HepG2 (cell line): ENCODE results near the gene FAM219A. TPM values are rescaled to one million over a fixed set of nuclear protein-coding genes. Genes with fewer than 3 reads are reported as not detected.

ENCODE experiments used
- ARID2 ChIP-seq: sonication (generic); formaldehyde crosslinking; IDR thresholded peaks from 2 replicates; pipeline ENCODE4 v1.8.1; 2022; ENCODE audit warnings: mild to moderate bottlenecking, missing genetic modification reagents, borderline replicate concordance
- ARNT ChIP-seq: fragments of 450-650 bp; IDR thresholded peaks from 2 replicates; pipeline ENCODE4 v1.6.1; 2017
- BCL3 ChIP-seq: sonication (generic); formaldehyde crosslinking; IDR thresholded peaks from 2 replicates; pipeline ENCODE4 v1.5.1; 2020; ENCODE audit warnings: mild to moderate bottlenecking, missing genetic modification reagents, moderate library complexity
- FUBP1 ChIP-seq: sonication (generic); formaldehyde crosslinking; IDR thresholded peaks from 2 replicates; pipeline ENCODE4 v1.5.1; 2020; ENCODE audit warnings: missing genetic modification reagents, mild to moderate bottlenecking, borderline replicate concordance
- IKZF4 ChIP-seq: sonication (generic); formaldehyde crosslinking; IDR thresholded peaks from 2 replicates; pipeline ENCODE4 v1.5.1; 2020; ENCODE audit warnings: borderline replicate concordance, mild to moderate bottlenecking, low read depth, missing genetic modification reagents; ENCODE audit errors: not compliant biosample characterization
- MTF1 ChIP-seq: sonication (generic); formaldehyde crosslinking; IDR thresholded peaks from 2 replicates; pipeline ENCODE4 v1.5.0; 2020; ENCODE audit warnings: missing genetic modification reagents
- NCOR1 ChIP-seq: fragments of 200-600 bp; sonication (generic); IDR thresholded peaks from 2 replicates; pipeline ENCODE4 v1.7.0; 2017; ENCODE audit warnings: antibody characterized with exemption, low read length, borderline replicate concordance
- PPARG ChIP-seq: conservative IDR thresholded peaks from 2 replicates; pipeline ENCODE4 v1.6.1; 2016; ENCODE audit warnings: missing biosample characterization, missing genetic modification reagents
- REXO4 ChIP-seq: sonication (generic); formaldehyde crosslinking; IDR thresholded peaks from 2 replicates; pipeline ENCODE4 v1.8.0; 2022; ENCODE audit warnings: missing genetic modification reagents, mild to moderate bottlenecking, borderline replicate concordance
- THAP11 ChIP-seq: IDR thresholded peaks from 2 replicates; pipeline ENCODE4 v1.6.1; 2016; ENCODE audit warnings: missing biosample characterization, missing genetic modification reagents
- ZBTB1 ChIP-seq: sonication (generic); formaldehyde crosslinking; IDR thresholded peaks from 2 replicates; pipeline ENCODE4 v1.4.0; 2020; ENCODE audit warnings: missing genetic modification reagents, borderline replicate concordance
- ZC3H4 ChIP-seq: sonication (generic); formaldehyde crosslinking; IDR thresholded peaks from 2 replicates; pipeline ENCODE4 v1.4.0; 2020; ENCODE audit warnings: missing genetic modification reagents, borderline replicate concordance
- ZNF235 ChIP-seq: sonication (generic); formaldehyde crosslinking; IDR thresholded peaks from 2 replicates; pipeline ENCODE4 v1.8.1; 2023; ENCODE audit warnings: mild to moderate bottlenecking, missing genetic modification reagents, borderline replicate concordance
- ZNF292 ChIP-seq: sonication (generic); formaldehyde crosslinking; IDR thresholded peaks from 2 replicates; pipeline ENCODE4 v1.8.1; 2022; ENCODE audit warnings: mild to moderate bottlenecking, low read depth, missing genetic modification reagents, borderline replicate concordance
- ZNF331 ChIP-seq: sonication (generic); formaldehyde crosslinking; IDR thresholded peaks from 2 replicates; pipeline ENCODE4 v1.4.0; 2020; ENCODE audit warnings: missing genetic modification reagents
- ZNF34 ChIP-seq: sonication (generic); formaldehyde crosslinking; IDR thresholded peaks from 2 replicates; pipeline ENCODE4 v1.4.0; 2020; ENCODE audit warnings: mild to moderate bottlenecking, missing genetic modification reagents, borderline replicate concordance
- ZNF460 ChIP-seq: sonication (generic); formaldehyde crosslinking; IDR thresholded peaks from 2 replicates; pipeline ENCODE4 v1.5.1; 2020; ENCODE audit warnings: missing genetic modification reagents, mild to moderate bottlenecking, borderline replicate concordance
- ZNF646 ChIP-seq: sonication (generic); formaldehyde crosslinking; IDR thresholded peaks from 2 replicates; pipeline ENCODE4 v1.9.0; 2021; ENCODE audit warnings: mild to moderate bottlenecking, missing genetic modification reagents
- ZNF703 ChIP-seq: sonication (generic); formaldehyde crosslinking; IDR thresholded peaks from 2 replicates; pipeline ENCODE4 v1.5.1; 2020; ENCODE audit warnings: missing genetic modification reagents, mild to moderate bottlenecking, moderate library complexity, borderline replicate concordance
- ZNF713 ChIP-seq: sonication (generic); formaldehyde crosslinking; IDR thresholded peaks from 2 replicates; pipeline ENCODE4 v1.4.0; 2020; ENCODE audit warnings: mild to moderate bottlenecking, missing genetic modification reagents
- ZNF720 ChIP-seq: sonication (generic); formaldehyde crosslinking; IDR thresholded peaks from 2 replicates; pipeline ENCODE4 v1.4.0; 2020; ENCODE audit warnings: missing genetic modification reagents
- polyA plus RNA-seq, 8 experiments: library from polyadenylated mRNA; depleted of rRNA in 3 of 8; stranded (reverse) in 7 of 8; unstranded in 1 of 8; fragments of >200 nt; fragmentation: Illumina TruSeq in 4 of 8; extraction: Trizol in 4 of 8; gene quantifications; 2 replicates each; pipeline versions ENCODE4 v1.2.1 to v1.2.3, GENCODE V29; 2011 to 2016; ENCODE audit warnings: low read depth in 4 of 8, missing spikeins in 1 of 8, mixed read lengths in 1 of 8; ENCODE audit not compliant: insufficient read depth in 1 of 8
- total RNA-seq, 5 experiments: library from RNA; depleted of rRNA; stranded (reverse); fragments of >200 nt; fragmentation: Illumina TruSeq; extraction: Trizol; gene quantifications; 2 replicates each; pipeline ENCODE4 v1.2.3, GENCODE V29; 2016; ENCODE audit warnings: low read depth in 1 of 5

FAM219A gene
- total and polyA plus RNA-seq, 2 of the 13 experiments (the other 11 are each of a cell fraction or from before 2014, with no cell fraction given): 3.9 to 6.4 TPM

GRCh38 chr9:34374905-34375552, 83.3 kb downstream of the FAM219A start (continued):
- TF ChIP-seq ZNF703 (CRISPR knock-in tag) (no peak), NCOR1 (peak; percentile 83; the same call in 1 of the 2 replicates), BCL3 (CRISPR knock-in tag) (0 out of 2 replicates have a peak, but pooled peaks have one; percentile 27), ZNF646 (no peak), FUBP1 (CRISPR knock-in tag) (no peak), IKZF4 (CRISPR knock-in tag) (no peak), ZBTB1 (CRISPR knock-in tag) (no peak), ZNF720 (no peak), ZNF713 (no peak), THAP11 (peak; percentile 84), ZNF235 (CRISPR knock-in tag) (0 out of 2 replicates have a peak, but pooled peaks have one; percentile 42), PPARG (CRISPR knock-in tag) (no peak), ARID2 (CRISPR knock-in tag) (no peak), ZNF331 (CRISPR knock-in tag) (peak; percentile 69; the same call in 1 of the 2 replicates), ZNF34 (no peak), REXO4 (CRISPR knock-in tag) (no peak), ZNF292 (CRISPR knock-in tag) (peak; percentile 38; the same call in 1 of the 2 replicates), ARNT (no peak), ZNF460 (CRISPR knock-in tag) (no peak; the same call in 1 of the 2 replicates), MTF1 (CRISPR knock-in tag) (no peak), ZC3H4 (CRISPR knock-in tag) (no peak)
